ENCODE results near the gene MYADML2. TPM values are rescaled to one million over a fixed set of nuclear protein-coding genes. Genes with fewer than 3 reads are reported as not detected.

The MYADML2 gene
- total and polyA plus RNA-seq, 10 donors = not detected

DNA sequence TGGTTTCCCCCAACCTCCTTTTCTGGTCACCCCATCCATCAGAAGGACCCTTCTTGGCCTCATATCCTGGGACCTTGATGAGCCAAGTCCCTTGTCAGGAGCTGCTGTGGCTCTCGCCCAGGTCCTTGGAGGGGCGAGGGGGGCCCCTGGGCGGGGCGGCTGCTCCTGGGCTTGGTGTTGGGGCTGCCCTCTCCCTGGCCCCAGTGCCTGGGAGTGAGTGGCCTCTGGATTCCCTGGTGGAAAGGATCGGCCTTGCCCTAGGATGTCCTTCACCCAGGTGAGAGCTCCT is 20.2 kb upstream of the MYADML2 start:
- Histone ChIP-seq H3K36me3 (no peaks in the 10 kb centered on the region), H3K27me3 (replicated peaks in 1 of 7) (peaks cover 0 to 64% (median 24%) of the 10 kb centered on the region in 7 donors), H3K4me3 (peak overlapping the region in 4 of 8 donors; percentile 21 to 60 (median 32)), H3K27ac (peak overlapping the region in 5 of 8 donors; percentile 2 to 64 (median 56)), H3K9me3 (no peaks in the 10 kb centered on the region), H3K4me1 (peaks cover 18 to 44% (median 25%) of the 10 kb centered on the region in 6 donors)
- intact Hi-C loops (cut with DNase I; ENCODE audit: low total_unique reads) = no loop called here
- TF ChIP-seq POLR2A (IDR thresholded peaks at IDR 0.05) (no peak), POLR2AphosphoS5 (IDR thresholded peaks at IDR 0.05) (no peak)
- TF ChIP-seq, protein P1, sequence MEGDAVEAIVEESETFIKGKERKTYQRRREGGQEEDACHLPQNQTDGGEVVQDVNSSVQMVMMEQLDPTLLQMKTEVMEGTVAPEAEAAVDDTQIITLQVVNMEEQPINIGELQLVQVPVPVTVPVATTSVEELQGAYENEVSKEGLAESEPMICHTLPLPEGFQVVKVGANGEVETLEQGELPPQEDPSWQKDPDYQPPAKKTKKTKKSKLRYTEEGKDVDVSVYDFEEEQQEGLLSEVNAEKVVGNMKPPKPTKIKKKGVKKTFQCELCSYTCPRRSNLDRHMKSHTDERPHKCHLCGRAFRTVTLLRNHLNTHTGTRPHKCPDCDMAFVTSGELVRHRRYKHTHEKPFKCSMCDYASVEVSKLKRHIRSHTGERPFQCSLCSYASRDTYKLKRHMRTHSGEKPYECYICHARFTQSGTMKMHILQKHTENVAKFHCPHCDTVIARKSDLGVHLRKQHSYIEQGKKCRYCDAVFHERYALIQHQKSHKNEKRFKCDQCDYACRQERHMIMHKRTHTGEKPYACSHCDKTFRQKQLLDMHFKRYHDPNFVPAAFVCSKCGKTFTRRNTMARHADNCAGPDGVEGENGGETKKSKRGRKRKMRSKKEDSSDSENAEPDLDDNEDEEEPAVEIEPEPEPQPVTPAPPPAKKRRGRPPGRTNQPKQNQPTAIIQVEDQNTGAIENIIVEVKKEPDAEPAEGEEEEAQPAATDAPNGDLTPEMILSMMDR (IDR thresholded peaks at IDR 0.05 in 8 of 11, conservative IDR thresholded peaks at IDR 0.05 in 3 of 11) = no peak
- WGBS, 5 donors = 19 to 32% (median 25%) methylated on average over 4 to 5 of the region's 5 CpGs
- DNase-seq = no peak

DNA sequence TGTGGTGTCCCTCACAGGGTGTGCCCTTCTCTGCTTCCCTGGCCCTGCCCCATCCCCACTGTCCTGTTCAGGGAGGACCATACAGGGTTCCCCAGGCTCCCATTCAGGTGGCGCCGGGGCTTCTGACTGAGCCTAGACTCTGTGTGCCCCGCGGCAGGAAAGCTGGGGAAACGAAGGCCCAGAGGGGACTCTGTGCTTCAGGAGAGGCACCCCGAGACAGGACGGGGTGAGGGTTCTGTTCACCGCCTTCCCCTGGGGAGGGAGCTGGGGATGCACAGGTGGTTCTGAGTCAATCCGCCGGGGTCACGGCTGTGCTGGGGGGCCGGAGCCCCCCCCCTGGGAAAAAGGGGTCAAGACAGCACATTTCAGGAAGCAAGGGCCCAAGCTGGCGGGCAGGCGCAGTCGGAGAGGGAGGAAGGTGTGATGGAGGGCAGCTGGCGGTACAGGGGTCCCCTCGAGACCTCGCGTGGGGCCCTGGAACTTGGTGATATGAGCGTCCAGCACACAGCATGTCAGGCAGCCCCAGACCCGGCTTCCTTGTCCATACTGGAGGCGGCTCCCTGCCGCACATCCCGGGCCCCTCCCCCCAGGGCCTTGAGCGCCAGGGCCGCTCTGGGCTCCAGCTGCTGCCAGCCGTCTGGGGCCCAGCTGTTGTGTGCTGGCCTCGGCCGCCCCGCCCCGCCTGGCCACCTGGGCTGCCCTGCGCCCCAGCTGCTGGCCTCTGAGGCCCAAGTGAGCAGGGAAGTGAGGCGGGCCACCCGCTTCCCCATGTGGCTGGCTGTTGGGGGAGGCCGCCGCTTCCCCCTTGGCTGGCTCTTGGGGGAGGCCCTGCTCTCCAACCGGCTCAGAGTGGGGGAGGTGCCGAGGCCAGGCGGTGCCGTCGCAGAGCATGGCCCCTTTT is 19.6 kb upstream of the MYADML2 start:
- WGBS, 5 donors = 21 to 38% (median 26%) methylated on average over 18 to 41 of the region's 41 CpGs
- Histone ChIP-seq H3K36me3 (no peaks in the 10 kb centered on the region), H3K9me3 (no peaks in the 10 kb centered on the region), H3K27me3 (replicated peaks in 1 of 7) (peaks cover 4 to 70% (median 30%) of the 10 kb centered on the region in 7 donors), H3K4me3 (peak overlapping the region in 2 of 8 donors; percentile 34 to 60), H3K4me1 (peaks cover 18 to 50% (median 28%) of the 10 kb centered on the region in 6 donors), H3K27ac (peak overlapping the region in 5 of 8 donors; percentile 2 to 64 (median 56))
- TF ChIP-seq, protein P1 (IDR thresholded peaks at IDR 0.05 in 8 of 11, conservative IDR thresholded peaks at IDR 0.05 in 3 of 11) = no peak
- no peak for TF ChIP-seq POLR2A (IDR thresholded peaks at IDR 0.05)
- TF ChIP-seq POLR2AphosphoS5 (IDR thresholded peaks at IDR 0.05) = peak; percentile 77 to 87 (median 82)
- intact Hi-C loops (cut with DNase I; ENCODE audit: low total_unique reads) = no loop called here
- peak; percentile 86 for DNase-seq

DNA sequence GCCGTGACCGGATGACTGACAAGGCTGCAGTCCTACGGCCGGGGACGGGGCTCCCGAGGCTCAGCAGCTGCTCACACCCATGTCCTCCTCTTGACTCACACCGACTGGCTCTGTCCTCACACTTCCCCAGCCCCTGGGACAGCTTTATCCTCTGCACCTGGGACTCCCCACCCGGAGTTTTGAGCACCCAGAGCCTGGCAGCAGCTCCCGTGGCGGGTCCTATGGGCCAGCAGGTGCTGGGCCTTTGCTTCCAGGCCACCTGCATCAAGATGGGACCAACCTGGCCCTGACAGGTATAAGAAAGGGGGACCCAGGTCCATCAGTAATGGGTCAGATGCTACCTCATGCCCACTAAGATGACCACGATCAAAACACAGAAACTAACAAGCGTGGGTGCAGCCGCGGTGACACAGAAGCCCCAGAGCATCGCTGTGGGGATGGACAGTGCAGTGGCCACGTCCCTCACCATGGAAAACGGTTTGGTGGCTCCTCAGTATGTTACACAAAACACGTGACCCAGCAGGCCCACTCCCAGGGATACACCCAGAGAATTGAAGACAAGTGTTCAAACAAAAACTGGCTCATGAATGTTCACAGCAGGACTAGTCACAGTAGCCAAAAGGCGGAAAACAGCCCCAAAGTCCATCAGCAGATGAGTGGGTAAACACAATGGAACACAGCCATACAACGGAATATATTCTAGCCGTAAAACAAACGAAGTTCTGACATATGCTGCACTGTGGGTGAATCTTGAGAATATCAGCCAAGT is 17.2 kb upstream of the MYADML2 start:
- WGBS, 5 donors = 73 to 89% (median 80%) methylated on average over 19 to 22 of the region's 22 CpGs

More for the DNA sequence above, 17.2 kb upstream of the MYADML2 start:
- Histone ChIP-seq H3K27ac (no peak overlapping the region), H3K9me3 (no peaks in the 10 kb centered on the region), H3K4me1 (peaks cover 27 to 64% (median 44%) of the 10 kb centered on the region in 6 donors), H3K27me3 (replicated peaks in 1 of 7) (peaks cover 4 to 89% (median 50%) of the 10 kb centered on the region in 7 donors), H3K4me3 (no peak overlapping the region), H3K36me3 (no peaks in the 10 kb centered on the region)
- intact Hi-C loops (cut with DNase I; ENCODE audit: low total_unique reads) = no loop called here
- TF ChIP-seq, protein P1 (IDR thresholded peaks at IDR 0.05 in 8 of 11, conservative IDR thresholded peaks at IDR 0.05 in 3 of 11) = no peak
- TF ChIP-seq POLR2AphosphoS5 (IDR thresholded peaks at IDR 0.05) (no peak), POLR2A (IDR thresholded peaks at IDR 0.05) (no peak)
- no peak for DNase-seq
